NCI-H2171 treated with DMSO at 0.1 percent for 48 hours (cell line): ENCODE data around the gene MMP3.

Experiments used
- DNase-seq: peaks from one replicate; lab custom pipeline; 2025; lab: John Stamatoyannopoulos, UW

MMP3 gene

DNA sequence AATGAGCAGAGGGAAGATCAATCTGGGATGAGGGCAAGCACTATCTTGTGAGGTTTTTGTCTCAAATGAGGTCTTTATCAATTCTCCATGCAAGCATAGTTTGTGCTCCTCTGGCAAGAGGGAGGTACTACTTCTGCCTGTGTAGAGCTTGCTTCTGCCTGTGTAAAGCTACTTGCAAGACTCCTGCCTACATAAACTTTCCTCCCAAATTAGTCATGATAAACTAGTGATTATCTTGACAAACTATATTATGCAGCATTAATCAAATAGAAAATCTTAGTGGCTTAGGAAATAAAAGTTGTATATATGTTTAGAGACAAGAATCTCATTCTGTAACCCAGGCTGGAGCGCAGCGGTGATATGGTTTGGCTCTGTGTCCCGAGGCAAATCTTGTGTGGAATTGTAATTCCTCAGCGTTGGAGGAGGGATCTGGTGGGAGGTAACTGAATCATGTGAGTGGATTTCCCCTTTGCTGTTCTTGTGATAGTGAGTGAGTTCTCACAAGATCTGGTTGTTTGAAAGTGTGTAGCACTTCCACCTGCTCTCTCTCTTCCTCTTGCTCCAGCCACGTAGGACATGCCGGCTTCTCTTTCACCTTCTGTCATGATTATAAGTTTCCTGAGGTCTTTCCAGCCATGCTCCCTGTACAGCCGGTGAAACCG is 54.9 kb downstream of the MMP3 start:
- DNase-seq, result no peak
